A549 (cell line): ENCODE results near the gene GIN1. TPM values are rescaled to one million over a fixed set of nuclear protein-coding genes. Genes with fewer than 3 reads are reported as not detected.

Experiments used
- ATAC-seq, 2 experiments: fragments of 200-7000 bp in 1 of 2; fragments of >200 bp in 1 of 2; cut with Nextera tagmentation in 1 of 2; cut with Tn5 transposase in 1 of 2; 3 replicates each; pipeline versions ENCODE4 v1.8.0 to v1.9.1; 2018 to 2020; ENCODE audit warnings: mild to moderate bottlenecking in 1 of 2, moderate library complexity in 1 of 2
- CTCF ChIA-PET: fragments of 300-600 bp; sonication (Branson Sonifier 250); formaldehyde crosslinking; extraction: SDS; loops from one replicate; lab custom pipeline; 2021; ENCODE audit warnings: antibody characterized with exemption, inconsistent platforms; lab: Yijun Ruan, JAX
- POLR2A ChIA-PET: fragments of 350-600 bp; formaldehyde crosslinking; extraction: SDS; loops from one replicate; lab custom pipeline; 2021; ENCODE audit warnings: antibody characterized with exemption, inconsistent platforms; lab: Yijun Ruan, JAX
- DNase-seq, 2 experiments: peaks; one replicate each; pipeline versions ENCODE4 v3.0.0 to v3.0.0-alpha.2; 2011 to 2016; ENCODE audit warnings: low read depth in 1 of 2, low spot score in 1 of 2
- FAIRE-seq: peaks from 2 replicates; lab custom pipeline; 2011; peaks lifted over from hg19 to GRCh38; lab: Jason Lieb, UNC
- H3K27ac ChIP-seq, 2 experiments: fragments of >200 bp; sonication (Bioruptor Twin); formaldehyde crosslinking; 3 replicates each; pipeline ENCODE4 v1.5.1; 2016 to 2017
- H3K4me1 ChIP-seq: fragments of >200 bp; sonication (Bioruptor Twin); formaldehyde crosslinking; 3 replicates; pipeline ENCODE4 v1.6.1; 2016
- H3K4me2 ChIP-seq: fragments of >200 bp; sonication (Bioruptor Twin); formaldehyde crosslinking; 3 replicates; pipeline ENCODE4 v1.6.1; 2016
- H3K4me3 ChIP-seq: fragments of >200 bp; sonication (Bioruptor Twin); formaldehyde crosslinking; 3 replicates; pipeline ENCODE4 v1.5.1; 2016
- H3K9me3 ChIP-seq: fragments of >200 bp; sonication (Bioruptor Twin); formaldehyde crosslinking; 3 replicates; pipeline ENCODE4 v1.6.1; 2016
- CBX2 ChIP-seq: fragments of 200-600 bp; sonication (generic); IDR thresholded peaks from 2 replicates; pipeline ENCODE4 v1.6.1; 2016; ENCODE audit warnings: low read depth, mild to moderate bottlenecking, borderline replicate concordance
- EHF ChIP-seq: fragments of 250-450 bp; sonication (Bioruptor Pico); IDR thresholded peaks from 2 replicates; pipeline ENCODE4 v1.5.0; 2020; ENCODE audit warnings: mild to moderate bottlenecking
- ELK1 ChIP-seq: fragments of 150-350 bp; IDR thresholded peaks from 2 replicates; pipeline ENCODE4 v1.6.1; 2014; ENCODE audit warnings: low read depth, mild to moderate bottlenecking, low read length
- EP300 ChIP-seq, 2 experiments: fragments of >200 bp; sonication (Bioruptor Twin); formaldehyde crosslinking; IDR thresholded peaks; 2 replicates in 1 of 2; 3 replicates in 1 of 2; pipeline ENCODE4 v1.6.1; 2016 to 2017
- FOSB ChIP-seq: fragments of 250-450 bp; sonication (Bioruptor Pico); IDR thresholded peaks from 2 replicates; pipeline ENCODE4 v1.5.0; 2020; ENCODE audit warnings: mild to moderate bottlenecking, moderate library complexity
- HOXB5 ChIP-seq: fragments of 250-450 bp; sonication (Bioruptor Pico); IDR thresholded peaks from 2 replicates; pipeline ENCODE4 v1.5.0; 2020; ENCODE audit warnings: mild to moderate bottlenecking, moderate library complexity
- JUNB ChIP-seq: fragments of >200 bp; sonication (Bioruptor Twin); formaldehyde crosslinking; IDR thresholded peaks from 2 replicates; pipeline ENCODE4 v1.6.1; 2016
- KDM5A ChIP-seq: fragments of 200-600 bp; sonication (generic); IDR thresholded peaks from 2 replicates; pipeline ENCODE4 v1.6.1; 2016; ENCODE audit warnings: antibody characterized with exemption, mild to moderate bottlenecking
- MAFK ChIP-seq: fragments of 450-650 bp; IDR thresholded peaks from 2 replicates; pipeline ENCODE4 v1.6.1; 2014; ENCODE audit not compliant: partially characterized antibody
- MYC ChIP-seq: IDR thresholded peaks from 2 replicates; pipeline ENCODE4 v1.6.1; 2012; ENCODE audit warnings: mild to moderate bottlenecking, inconsistent platforms, low read length, improper control_type of control experiment, borderline replicate concordance
- NFE2L2 ChIP-seq: fragments of 150-350 bp; conservative IDR thresholded peaks from 2 replicates; pipeline ENCODE4 v1.6.1; 2014; ENCODE audit warnings: low read length
- NR3C1 ChIP-seq: fragments of >200 bp; sonication (Bioruptor Twin); formaldehyde crosslinking; IDR thresholded peaks from 3 replicates; pipeline ENCODE4 v1.6.1; 2017
- PBX3 ChIP-seq: IDR thresholded peaks from 2 replicates; pipeline ENCODE4 v1.6.1; 2012
- POLR2A ChIP-seq: IDR thresholded peaks from 2 replicates; pipeline ENCODE4 v1.6.1; 2012; ENCODE audit warnings: mild to moderate bottlenecking, low read length
- RAD21 ChIP-seq, 2 experiments: fragments of >200 bp in 1 of 2; sonication (Bioruptor Twin) in 1 of 2; formaldehyde crosslinking in 1 of 2; IDR thresholded peaks in 1 of 2; conservative IDR thresholded peaks in 1 of 2; 2 replicates in 1 of 2; 3 replicates in 1 of 2; pipeline ENCODE4 v1.6.1; 2012 to 2018; ENCODE audit warnings: inconsistent platforms in 1 of 2
- RARB ChIP-seq: fragments of 250-450 bp; sonication (Bioruptor Pico); IDR thresholded peaks from 2 replicates; pipeline ENCODE4 v1.8.0; 2021; ENCODE audit warnings: mild to moderate bottlenecking, moderate library complexity
- RFX5 ChIP-seq: fragments of 450-650 bp; IDR thresholded peaks from 2 replicates; pipeline ENCODE4 v1.7.1; 2014; ENCODE audit warnings: antibody characterized with exemption, mild to moderate bottlenecking, moderate library complexity
- RNF2 ChIP-seq: fragments of 200-600 bp; sonication (generic); IDR thresholded peaks from 2 replicates; pipeline ENCODE4 v1.6.1; 2016; ENCODE audit warnings: low read depth, mild to moderate bottlenecking, antibody characterized with exemption, moderate library complexity, borderline replicate concordance
- SREBF2 ChIP-seq: fragments of 450-650 bp; IDR thresholded peaks from 2 replicates; pipeline ENCODE4 v1.6.1; 2014; ENCODE audit warnings: mild to moderate bottlenecking, moderate library complexity
- ZSCAN20 ChIP-seq: fragments of 250-450 bp; sonication (Bioruptor Pico); IDR thresholded peaks from 2 replicates; pipeline ENCODE4 v1.8.0; 2022; ENCODE audit warnings: mild to moderate bottlenecking, moderate library complexity
- WGBS: methylation state at CpG from one replicate; pipeline ENCODE4 v1.1.6; 2017; ENCODE audit errors: missing lambda C conversion rate; 5-methylcytosine and 5-hydroxymethylcytosine counted together
- polyA plus RNA-seq, 4 experiments: library from polyadenylated mRNA; depleted of rRNA in 3 of 4; stranded (reverse); fragments of >200 nt; fragmentation: RNase III in 1 of 4; extraction: RNeasy Plus Mini Kit Qiagen cat#74134 plus additional on column Dnase treatment in 1 of 4; gene quantifications; 2 replicates in 3 of 4; 3 replicates in 1 of 4; pipeline ENCODE4 v1.2.3, GENCODE V29; 2011 to 2017
- TF ChIP-seq, protein P1 (sequence below): fragments of >200 bp; sonication (Bioruptor Twin); formaldehyde crosslinking; IDR thresholded peaks from 2 replicates; pipeline ENCODE4 v1.6.1; 2016
- TF ChIP-seq, protein P2 (sequence below): IDR thresholded peaks from 2 replicates; pipeline ENCODE4 v1.6.1; 2012; ENCODE audit warnings: low read depth, borderline replicate concordance
- TF ChIP-seq, protein P3 (sequence below): fragments of >200 bp; sonication (Bioruptor Twin); formaldehyde crosslinking; IDR thresholded peaks from 3 replicates; pipeline ENCODE4 v1.6.1; 2016

Gene GIN1
- polyA plus RNA-seq, 2 of the 4 experiments (the other 2 are of a cell fraction) = 7.9 to 13.5 TPM

DNA sequence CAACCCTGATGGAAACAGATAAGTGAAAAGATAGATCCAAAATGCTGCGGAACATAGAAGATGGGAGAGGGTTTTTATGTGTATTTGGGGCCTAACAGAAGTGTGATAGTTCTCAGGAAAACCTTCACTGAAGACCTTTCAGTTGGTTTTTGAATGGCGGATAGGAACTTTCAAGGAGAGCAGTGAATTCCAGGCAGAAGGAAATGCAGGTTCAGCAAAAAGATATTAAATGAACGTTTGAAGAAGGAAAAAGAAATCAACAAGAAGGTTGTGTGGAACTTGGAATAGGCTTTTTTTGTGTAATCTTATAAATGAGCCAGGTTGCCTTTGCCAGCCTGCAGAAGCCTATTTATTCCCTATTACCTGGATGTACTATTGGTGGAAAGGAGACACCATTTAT is 2.3 kb upstream of the GIN1 start:
- Histone ChIP-seq H3K9me3 (no peaks in the 10 kb centered on the region), H3K4me2 (peak overlapping the region; percentile 93; the same call in 1 of the 3 replicates), H3K4me1 (peaks cover 17% of the 10 kb centered on the region), H3K4me3 (no peak overlapping the region), H3K27ac (no peak overlapping the region)
- 47% methylated on average over 3 of the region's 3 CpGs for WGBS
- POLR2A ChIA-PET = no interaction called here
- ATAC-seq = no peak
- CTCF ChIA-PET = no interaction called here
- FAIRE-seq = no peak
- no peak for DNase-seq
- TF ChIP-seq EP300 (IDR thresholded peaks at IDR 0.05) = no peak
- no peak for TF ChIP-seq POLR2A
- TF ChIP-seq, protein P1, sequence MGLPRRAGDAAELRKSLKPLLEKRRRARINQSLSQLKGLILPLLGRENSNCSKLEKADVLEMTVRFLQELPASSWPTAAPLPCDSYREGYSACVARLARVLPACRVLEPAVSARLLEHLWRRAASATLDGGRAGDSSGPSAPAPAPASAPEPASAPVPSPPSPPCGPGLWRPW = no peak
- peak; percentile 56 for TF ChIP-seq MAFK
- no peak for TF ChIP-seq PBX3
- TF ChIP-seq NFE2L2 = no peak

DNA sequence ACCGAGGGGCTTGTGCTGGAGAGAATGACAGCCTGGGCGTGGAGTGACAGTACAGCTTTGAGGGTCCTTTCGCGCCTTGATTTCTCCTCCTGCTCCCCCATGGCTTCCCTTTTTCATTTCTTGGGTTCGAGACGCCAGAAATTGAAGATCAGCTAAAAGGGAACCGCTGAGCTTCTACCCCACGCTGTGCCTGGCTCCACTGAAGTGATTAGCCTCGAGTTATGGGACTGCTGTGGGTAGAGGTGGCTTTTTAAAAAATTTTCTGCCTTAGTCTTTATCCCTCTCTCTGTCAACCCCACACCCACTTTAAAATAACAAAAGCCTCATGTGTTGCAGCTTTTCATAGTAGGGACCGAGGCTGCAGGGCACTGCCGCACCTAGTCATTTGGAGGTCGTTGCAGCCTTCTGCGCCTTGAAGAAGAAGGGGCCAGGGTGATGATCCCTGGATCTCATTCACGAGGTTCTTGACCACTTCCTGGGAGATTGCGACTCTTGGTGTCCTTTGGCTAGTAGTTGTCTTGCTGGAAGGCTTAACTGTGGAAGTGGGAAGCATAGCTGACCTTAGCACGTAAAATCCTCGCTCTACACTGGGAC is 766 bp upstream of the GIN1 start:
- Histone ChIP-seq H3K9me3 (no peaks in the 10 kb centered on the region), H3K4me3 (peak overlapping the region; percentile 92), H3K27ac (peak overlapping the region; percentile 82 to 93), H3K4me1 (peaks cover 17% of the 10 kb centered on the region), H3K4me2 (peak overlapping the region; percentile 93)
- DNase-seq = no peak
- ChIA-PET POLR2A (interaction anchor here (0.9 to 1.6 kb wide), 6 partner anchors 8 to 355 kb away, joined by 3 to 25 read pairs (median 4); partner anchors contain the start of gene MACIR), CTCF (interaction anchor here (1.8 to 2.3 kb wide), 2 partner anchors 18 to 23 kb away, joined by 4 to 17 read pairs; no protein-coding TSS in a partner anchor)
- ATAC-seq = peak; percentile 5 to 17; a peak in 3 of 6 replicates
- no peak for FAIRE-seq
- no peak for TF ChIP-seq EHF (CRISPR knock-in tag)
- WGBS = 8% methylated on average over 17 of the region's 17 CpGs

- Histone ChIP-seq H3K4me2 (peak overlapping the region; percentile 83), H3K27ac (peak overlapping the region; percentile 93 to 95), H3K4me3 (peak overlapping the region; percentile 92), H3K4me1 (peaks cover 17% of the 10 kb centered on the region), H3K9me3 (no peaks in the 10 kb centered on the region)
- ChIA-PET POLR2A (interaction anchor here (1.2 to 1.6 kb wide), 5 partner anchors 9 to 140 kb away, joined by 3 to 25 read pairs (median 5); partner anchors contain the start of gene MACIR), CTCF (interaction anchor here (1.8 to 2.3 kb wide), 2 partner anchors 20 to 25 kb away, joined by 4 to 17 read pairs; no protein-coding TSS in a partner anchor)
- no peak for DNase-seq
- FAIRE-seq = peak; percentile 74
- TF ChIP-seq NR3C1 = no peak
- TF ChIP-seq RARB = 0 out of 2 replicates have a peak, but pooled peaks have one; percentile 13
- TF ChIP-seq FOSB (CRISPR knock-in tag) = peak; percentile 41; the same call in 1 of the 2 replicates
- no peak for TF ChIP-seq ELK1
- TF ChIP-seq RNF2 = no peak
- TF ChIP-seq ZSCAN20 (CRISPR knock-in tag) = 0 out of 2 replicates have a peak, but pooled peaks have one; percentile 31
- TF ChIP-seq, all 56 proteins: peak for 3
- no peak for ATAC-seq
- under 1% methylated on average over 15 of the region's 15 CpGs for WGBS
Measured at GRCh38 chr5:103119070-103119764, 721 bp downstream of the GIN1 start.

- ATAC-seq (no peak), DNase-seq (no peak), FAIRE-seq (no peak)
- H3K4me3 ChIP-seq = no peak overlapping the region
- H3K27ac ChIP-seq = no peak overlapping the region
- H3K9me3 ChIP-seq = no peaks in the 10 kb centered on the region
- ChIA-PET CTCF (no interaction called here), POLR2A (no interaction called here)
- 72% methylated on average over 4 of the region's 4 CpGs for WGBS
- peak overlapping the region; percentile 83; the same call in 1 of the 3 replicates for H3K4me2 ChIP-seq
- peaks cover 17% of the 10 kb centered on the region for H3K4me1 ChIP-seq
- TF ChIP-seq FOSB (CRISPR knock-in tag) (no peak), CBX2 (no peak), ELK1 (no peak), MYC (no peak), HOXB5 (CRISPR knock-in tag) (no peak), RAD21 (conservative IDR thresholded peaks at IDR 0.05 in 1 of 2, IDR thresholded peaks at IDR 0.05 in 1 of 2) (no peak), KDM5A (no peak), SREBF2 (no peak), RFX5 (no peak), JUNB (no peak)
- TF ChIP-seq, protein P2, sequence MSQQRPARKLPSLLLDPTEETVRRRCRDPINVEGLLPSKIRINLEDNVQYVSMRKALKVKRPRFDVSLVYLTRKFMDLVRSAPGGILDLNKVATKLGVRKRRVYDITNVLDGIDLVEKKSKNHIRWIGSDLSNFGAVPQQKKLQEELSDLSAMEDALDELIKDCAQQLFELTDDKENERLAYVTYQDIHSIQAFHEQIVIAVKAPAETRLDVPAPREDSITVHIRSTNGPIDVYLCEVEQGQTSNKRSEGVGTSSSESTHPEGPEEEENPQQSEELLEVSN = no peak
- TF ChIP-seq, protein P3, sequence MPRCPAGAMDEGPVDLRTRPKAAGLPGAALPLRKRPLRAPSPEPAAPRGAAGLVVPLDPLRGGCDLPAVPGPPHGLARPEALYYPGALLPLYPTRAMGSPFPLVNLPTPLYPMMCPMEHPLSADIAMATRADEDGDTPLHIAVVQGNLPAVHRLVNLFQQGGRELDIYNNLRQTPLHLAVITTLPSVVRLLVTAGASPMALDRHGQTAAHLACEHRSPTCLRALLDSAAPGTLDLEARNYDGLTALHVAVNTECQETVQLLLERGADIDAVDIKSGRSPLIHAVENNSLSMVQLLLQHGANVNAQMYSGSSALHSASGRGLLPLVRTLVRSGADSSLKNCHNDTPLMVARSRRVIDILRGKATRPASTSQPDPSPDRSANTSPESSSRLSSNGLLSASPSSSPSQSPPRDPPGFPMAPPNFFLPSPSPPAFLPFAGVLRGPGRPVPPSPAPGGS = no peak
Measured at GRCh38 chr5:103117471-103117991, 2.4 kb downstream of the GIN1 start.
